HepG2 (cell line): Measurements from ENCODE around the gene ZFPL1. TPM values are rescaled to one million over a fixed set of nuclear protein-coding genes. Genes with fewer than 3 reads are reported as not detected.

Experiments
- FOSL1 ChIP-seq: sonication (generic); formaldehyde crosslinking; IDR thresholded peaks from 2 replicates; pipeline ENCODE4 v1.9.0; 2021; ENCODE audit warnings: missing genetic modification reagents, borderline replicate concordance
- HMG20A ChIP-seq: IDR thresholded peaks from 2 replicates; pipeline ENCODE4 v1.6.1; 2016; ENCODE audit warnings: borderline replicate concordance
- NR2F6 ChIP-seq, 2 experiments: IDR thresholded peaks; 2 replicates each; pipeline ENCODE4 v1.6.1; 2016; ENCODE audit warnings: antibody characterized with exemption in 1 of 2, mild to moderate bottlenecking in 1 of 2
- ZNF335 ChIP-seq: sonication (generic); formaldehyde crosslinking; IDR thresholded peaks from 2 replicates; pipeline ENCODE4 v1.4.0; 2020; ENCODE audit warnings: missing genetic modification reagents
- ZSCAN31 ChIP-seq: sonication (generic); formaldehyde crosslinking; IDR thresholded peaks from 2 replicates; pipeline ENCODE4 v1.5.0; 2020; ENCODE audit warnings: low read depth, mild to moderate bottlenecking, missing genetic modification reagents
- polyA plus RNA-seq, 8 experiments: library from polyadenylated mRNA; depleted of rRNA in 3 of 8; stranded (reverse) in 7 of 8; unstranded in 1 of 8; fragments of >200 nt; fragmentation: Illumina TruSeq in 4 of 8; extraction: Trizol in 4 of 8; gene quantifications; 2 replicates each; pipeline versions ENCODE4 v1.2.1 to v1.2.3, GENCODE V29; 2011 to 2016; ENCODE audit warnings: low read depth in 4 of 8, missing spikeins in 1 of 8, mixed read lengths in 1 of 8; ENCODE audit not compliant: insufficient read depth in 1 of 8
- total RNA-seq, 5 experiments: library from RNA; depleted of rRNA; stranded (reverse); fragments of >200 nt; fragmentation: Illumina TruSeq; extraction: Trizol; gene quantifications; 2 replicates each; pipeline ENCODE4 v1.2.3, GENCODE V29; 2016; ENCODE audit warnings: low read depth in 1 of 5
- TF ChIP-seq, protein P1 (sequence below): sonication (generic); formaldehyde crosslinking; IDR thresholded peaks from 2 replicates; pipeline ENCODE4 v1.4.0; 2020; ENCODE audit warnings: missing genetic modification reagents

The ZFPL1 gene
- total and polyA plus RNA-seq, 2 of the 13 experiments (the other 11 are each of a cell fraction or from before 2014, with no cell fraction given): 32.2 to 56.0 TPM

DNA sequence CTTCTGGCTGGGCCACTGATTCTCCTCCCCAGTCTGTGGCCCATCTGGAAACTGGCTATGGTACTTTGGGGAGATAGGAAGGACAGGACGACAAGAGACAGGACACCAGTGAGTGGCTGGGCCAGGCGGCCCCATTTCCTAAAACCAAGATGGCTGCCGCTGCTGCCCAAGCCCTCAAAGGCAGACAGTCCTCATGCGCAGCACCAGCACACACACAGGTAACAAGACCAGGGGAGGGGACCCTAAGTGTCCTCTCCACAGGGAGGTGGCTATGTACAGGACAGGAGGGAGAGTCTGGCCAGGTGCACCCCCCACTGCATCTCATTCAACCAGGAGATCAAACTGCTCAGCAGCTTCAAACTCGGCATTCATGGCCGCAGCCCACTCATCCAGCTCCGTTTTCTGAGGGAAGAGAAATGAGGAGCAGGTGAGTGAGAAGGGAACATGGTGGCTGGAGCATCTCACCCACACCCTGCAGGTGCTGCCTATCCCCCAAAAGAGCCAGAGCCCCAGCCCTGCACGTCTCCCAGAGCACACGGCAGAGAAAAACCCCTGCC is 5.2 kb upstream of the ZFPL1 start (continued):
- TF ChIP-seq, protein P1, sequence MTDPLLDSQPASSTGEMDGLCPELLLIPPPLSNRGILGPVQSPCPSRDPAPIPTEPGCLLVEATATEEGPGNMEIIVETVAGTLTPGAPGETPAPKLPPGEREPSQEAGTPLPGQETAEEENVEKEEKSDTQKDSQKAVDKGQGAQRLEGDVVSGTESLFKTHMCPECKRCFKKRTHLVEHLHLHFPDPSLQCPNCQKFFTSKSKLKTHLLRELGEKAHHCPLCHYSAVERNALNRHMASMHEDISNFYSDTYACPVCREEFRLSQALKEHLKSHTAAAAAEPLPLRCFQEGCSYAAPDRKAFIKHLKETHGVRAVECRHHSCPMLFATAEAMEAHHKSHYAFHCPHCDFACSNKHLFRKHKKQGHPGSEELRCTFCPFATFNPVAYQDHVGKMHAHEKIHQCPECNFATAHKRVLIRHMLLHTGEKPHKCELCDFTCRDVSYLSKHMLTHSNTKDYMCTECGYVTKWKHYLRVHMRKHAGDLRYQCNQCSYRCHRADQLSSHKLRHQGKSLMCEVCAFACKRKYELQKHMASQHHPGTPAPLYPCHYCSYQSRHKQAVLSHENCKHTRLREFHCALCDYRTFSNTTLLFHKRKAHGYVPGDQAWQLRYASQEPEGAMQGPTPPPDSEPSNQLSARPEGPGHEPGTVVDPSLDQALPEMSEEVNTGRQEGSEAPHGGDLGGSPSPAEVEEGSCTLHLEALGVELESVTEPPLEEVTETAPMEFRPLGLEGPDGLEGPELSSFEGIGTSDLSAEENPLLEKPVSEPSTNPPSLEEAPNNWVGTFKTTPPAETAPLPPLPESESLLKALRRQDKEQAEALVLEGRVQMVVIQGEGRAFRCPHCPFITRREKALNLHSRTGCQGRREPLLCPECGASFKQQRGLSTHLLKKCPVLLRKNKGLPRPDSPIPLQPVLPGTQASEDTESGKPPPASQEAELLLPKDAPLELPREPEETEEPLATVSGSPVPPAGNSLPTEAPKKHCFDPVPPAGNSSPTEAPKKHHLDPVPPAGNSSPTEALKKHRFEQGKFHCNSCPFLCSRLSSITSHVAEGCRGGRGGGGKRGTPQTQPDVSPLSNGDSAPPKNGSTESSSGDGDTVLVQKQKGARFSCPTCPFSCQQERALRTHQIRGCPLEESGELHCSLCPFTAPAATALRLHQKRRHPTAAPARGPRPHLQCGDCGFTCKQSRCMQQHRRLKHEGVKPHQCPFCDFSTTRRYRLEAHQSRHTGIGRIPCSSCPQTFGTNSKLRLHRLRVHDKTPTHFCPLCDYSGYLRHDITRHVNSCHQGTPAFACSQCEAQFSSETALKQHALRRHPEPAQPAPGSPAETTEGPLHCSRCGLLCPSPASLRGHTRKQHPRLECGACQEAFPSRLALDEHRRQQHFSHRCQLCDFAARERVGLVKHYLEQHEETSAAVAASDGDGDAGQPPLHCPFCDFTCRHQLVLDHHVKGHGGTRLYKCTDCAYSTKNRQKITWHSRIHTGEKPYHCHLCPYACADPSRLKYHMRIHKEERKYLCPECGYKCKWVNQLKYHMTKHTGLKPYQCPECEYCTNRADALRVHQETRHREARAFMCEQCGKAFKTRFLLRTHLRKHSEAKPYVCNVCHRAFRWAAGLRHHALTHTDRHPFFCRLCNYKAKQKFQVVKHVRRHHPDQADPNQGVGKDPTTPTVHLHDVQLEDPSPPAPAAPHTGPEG (CRISPR knock-in tag): no peak
- TF ChIP-seq FOSL1 (CRISPR knock-in tag) (no peak), ZSCAN31 (CRISPR knock-in tag) (no peak), NR2F6 (IDR thresholded peaks at IDR 0.05) (no peak), NR2F6 (CRISPR knock-in tag; IDR thresholded peaks at IDR 0.05) (no peak), HMG20A (CRISPR knock-in tag) (no peak), ZNF335 (CRISPR knock-in tag) (no peak)
